Endothelial cell of umbilical vein (primary cell): ENCODE data around the gene RIMBP2. TPM values are rescaled to one million over a fixed set of nuclear protein-coding genes. Genes with fewer than 3 reads are reported as not detected.
"Not testable (repeated sequence)": the region's sequence is repeated elsewhere in the genome, so short reads cannot be mapped to it uniquely, and the experiment has no call there.

Source experiments
- BruUV-seq: library from RNA; stranded (reverse); fragments of 400-500 nt; replicated peaks from 2 replicates; lab custom pipeline; 2021; lab: Mats Ljungman, UMichigan
- CTCF ChIA-PET: fragments of 300-600, 350-600 bp; sonication (Branson Sonifier 250); formaldehyde crosslinking; loops from one replicate; lab custom pipeline; 2021; ENCODE audit warnings: antibody characterized with exemption, inconsistent platforms; lab: Charles Lee
- POLR2A ChIA-PET: fragments of 300-600, 350-600 bp; sonication (Branson Sonifier 250); formaldehyde crosslinking; loops from one replicate; lab custom pipeline; 2021; ENCODE audit warnings: antibody characterized with exemption, inconsistent platforms; lab: Charles Lee
- DNase-seq: peaks from one replicate; pipeline ENCODE4 v3.0.0-alpha.2; 2011; ENCODE audit warnings: low read depth, low spot score
- FAIRE-seq: peaks from 2 replicates; lab custom pipeline; 2011; peaks lifted over from hg19 to GRCh38; lab: Jason Lieb, UNC
- H2AFZ ChIP-seq: 2 replicates; pipeline ENCODE4 v1.6.0; 2012; ENCODE audit warnings: low read depth, low read length, control low read depth, inconsistent platforms
- H3K27ac ChIP-seq: 2 replicates; pipeline ENCODE4 v1.5.1; 2011; ENCODE audit warnings: low read depth, mild to moderate bottlenecking, control low read depth, low read length, moderate library complexity; ENCODE audit not compliant: insufficient read depth
- H3K27me3 ChIP-seq, 2 experiments: 2 replicates each; pipeline versions ENCODE4 v1.6.0 to v1.6.1; 2011; ENCODE audit warnings: low read length in 2 of 2, mixed read lengths in 1 of 2; ENCODE audit not compliant: control insufficient read depth in 2 of 2, insufficient read depth in 2 of 2
- H3K36me3 ChIP-seq, 2 experiments: 2 replicates in 1 of 2; 3 replicates in 1 of 2; pipeline ENCODE4 v1.5.1; 2011; ENCODE audit warnings: low read length in 2 of 2, mild to moderate bottlenecking in 1 of 2, moderate library complexity in 1 of 2; ENCODE audit not compliant: control insufficient read depth in 2 of 2, insufficient read depth in 2 of 2; ENCODE audit errors: extremely low read depth in 1 of 2
- H3K4me1 ChIP-seq: 3 replicates; pipeline ENCODE4 v1.5.1; 2011; ENCODE audit warnings: mild to moderate bottlenecking, low read length; ENCODE audit not compliant: control insufficient read depth, insufficient read depth; ENCODE audit errors: extremely low read depth
- H3K4me2 ChIP-seq: 2 replicates; pipeline ENCODE4 v1.6.1; 2011; ENCODE audit warnings: low read length, control low read depth, mixed read lengths; ENCODE audit not compliant: insufficient read depth
- H3K4me3 ChIP-seq, 3 experiments: fragments of 200-600 bp in 1 of 3; sonication (generic), shearing (Covaris generic) in 1 of 3; replicated peaks in 1 of 3; 2 replicates each; pipeline ENCODE4 v1.5.1; 2011 to 2016; ENCODE audit warnings: control low read depth in 3 of 3, low read length in 3 of 3, mild to moderate bottlenecking in 2 of 3, inconsistent platforms in 1 of 3, low read depth in 1 of 3, moderate library complexity in 1 of 3; ENCODE audit not compliant: insufficient read depth in 1 of 3
- H3K79me2 ChIP-seq: 2 replicates; pipeline ENCODE4 v1.6.0; 2012; ENCODE audit warnings: low read length, inconsistent platforms; ENCODE audit not compliant: control insufficient read depth, insufficient read depth
- H3K9ac ChIP-seq: replicated peaks from 2 replicates; pipeline ENCODE3; 2011; ENCODE audit warnings: low read length, control low read depth; ENCODE audit not compliant: insufficient read depth; ENCODE audit errors: extremely low read depth
- H3K9me1 ChIP-seq: replicated peaks from 3 replicates; pipeline ENCODE4 v1.6.0; 2011; ENCODE audit warnings: mild to moderate bottlenecking, low read length; ENCODE audit not compliant: control insufficient read depth, insufficient read depth; ENCODE audit errors: extremely low read depth
- H3K9me3 ChIP-seq: replicated peaks from 2 replicates; pipeline ENCODE4 v1.5.1; 2012; ENCODE audit warnings: low read length, inconsistent platforms; ENCODE audit not compliant: control insufficient read depth, insufficient read depth
- H4K20me1 ChIP-seq: replicated peaks from 2 replicates; pipeline ENCODE3; 2011; ENCODE audit warnings: mild to moderate bottlenecking, low read length; ENCODE audit not compliant: control insufficient read depth, insufficient read depth; ENCODE audit errors: extremely low read depth
- EZH2 ChIP-seq: IDR thresholded peaks from 2 replicates; pipeline ENCODE4 v1.6.1; 2012; ENCODE audit warnings: borderline replicate concordance, low read depth, mild to moderate bottlenecking, moderate library complexity, low read length, inconsistent platforms; ENCODE audit not compliant: severe bottlenecking
- JUN ChIP-seq: IDR thresholded peaks from 2 replicates; pipeline ENCODE4 v1.6.1; 2011; ENCODE audit warnings: borderline replicate concordance, low read depth; ENCODE audit not compliant: insufficient read length, insufficient read depth
- dilution Hi-C: fragments of 300-500 bp; cut with MboI; formaldehyde crosslinking; loops from one replicate; pipeline ENCODE4 v1.15.0; 2019; ENCODE audit warnings: low sequenced_read_pairs; ENCODE audit not compliant: extremely low pct_ligation_motif_present
- intact Hi-C: fragments of 100-400 bp; cut with micrococcal nuclease; formaldehyde crosslinking; loops from one replicate; pipeline ENCODE4 v1.10.0; 2022
- polyA plus RNA-seq, 4 experiments: library from polyadenylated mRNA; depleted of rRNA in 3 of 4; stranded (reverse) in 3 of 4; unstranded in 1 of 4; fragments of >200 nt; gene quantifications; 2 replicates each; pipeline versions ENCODE4 v1.2.1 to v1.2.3, GENCODE V29; 2011 to 2012; ENCODE audit warnings: missing spikeins in 1 of 4
- total RNA-seq: library from RNA; stranded (reverse); gene quantifications from 2 replicates; pipeline ENCODE4 v1.2.3, GENCODE V29; 2021

The RIMBP2 gene
- total and polyA plus RNA-seq, 2 donors (not counting 3 experiments of a cell fraction or from before 2014, with no cell fraction given), result 0.04 TPM; not detected in 1

DNA sequence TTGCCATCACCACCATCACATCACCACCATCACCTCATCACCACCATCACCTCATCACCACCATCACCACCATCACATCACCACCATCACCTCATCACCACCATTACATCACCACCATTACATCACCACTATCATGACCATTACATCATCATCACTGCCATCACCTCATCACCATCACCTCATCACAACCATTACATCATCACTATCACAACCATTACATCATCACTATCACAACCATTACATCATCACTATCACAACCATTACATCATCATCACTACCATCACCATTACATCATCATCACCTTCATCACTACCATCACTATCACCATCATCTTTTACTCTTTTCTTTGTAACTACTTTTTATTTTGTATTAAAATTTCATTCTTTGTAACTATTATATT is 131.6 kb downstream of the RIMBP2 start:
- CTCF ChIA-PET, BruUV-seq, H3K9ac ChIP-seq, H3K9me1 ChIP-seq, H3K27ac ChIP-seq, H3K4me3 ChIP-seq, FAIRE-seq, dilution Hi-C loops, H2AFZ ChIP-seq, POLR2A ChIA-PET, intact Hi-C loops, H4K20me1 ChIP-seq, H3K36me3 ChIP-seq, H3K4me1 ChIP-seq, H3K79me2 ChIP-seq, H3K27me3 ChIP-seq, H3K4me2 ChIP-seq, H3K9me3 ChIP-seq, DNase-seq: not testable (repeated sequence)
- TF ChIP-seq JUN, result peak; percentile 18

GRCh38 chr12:130583800-130584199 is 132.3 kb downstream of the RIMBP2 start:
- Histone ChIP-seq H3K79me2 (no peaks in the 10 kb centered on the region), H3K9ac (no peak overlapping the region), H4K20me1 (no peaks in the 10 kb centered on the region), H3K4me2 (no peak overlapping the region), H3K9me1 (no peaks in the 10 kb centered on the region), H3K9me3 (peaks cover 2% of the 10 kb centered on the region), H2AFZ (no peak overlapping the region), H3K4me1 (no peaks in the 10 kb centered on the region), H3K4me3 (no peak overlapping the region), H3K36me3 (no peaks in the 10 kb centered on the region), H3K27ac (no peak overlapping the region), H3K27me3 (no peaks in the 10 kb centered on the region)
- no peak for FAIRE-seq
- intact Hi-C loops (no loop called here), dilution Hi-C loops (no loop called here)
- no peak for DNase-seq
- POLR2A ChIA-PET, result no interaction called here
- TF ChIP-seq JUN (peak; percentile 38), EZH2 (no peak)
- CTCF ChIA-PET, result no interaction called here
- BruUV-seq, result no TSS peak
